Osteoblast (primary cell): ENCODE results near the gene KLK14. TPM values are rescaled to one million over a fixed set of nuclear protein-coding genes. Genes with fewer than 3 reads are reported as not detected.

Experiments
- DNase-seq: peaks from one replicate; pipeline ENCODE4 v3.0.0; 2011; ENCODE audit warnings: low spot score, mixed read lengths; ENCODE audit not compliant: insufficient read length; ENCODE audit errors: missing footprints
- H2AFZ ChIP-seq: 2 replicates; pipeline ENCODE4 v1.6.0; 2011; ENCODE audit warnings: mild to moderate bottlenecking, low read length
- H3K27ac ChIP-seq: 2 replicates; pipeline ENCODE4 v1.5.1; 2011; ENCODE audit warnings: mild to moderate bottlenecking, low read depth, low read length, moderate library complexity
- H3K27me3 ChIP-seq: 2 replicates; pipeline ENCODE4 v1.6.0; 2012; ENCODE audit warnings: mild to moderate bottlenecking, control low read depth, inconsistent platforms, low read length, moderate library complexity; ENCODE audit not compliant: insufficient read depth
- H3K36me3 ChIP-seq: 2 replicates; pipeline ENCODE4 v1.5.1; 2011; ENCODE audit warnings: mild to moderate bottlenecking, low read length, control low read depth, moderate library complexity; ENCODE audit not compliant: insufficient read depth
- H3K4me1 ChIP-seq: 2 replicates; pipeline ENCODE4 v1.5.1; 2011; ENCODE audit warnings: mild to moderate bottlenecking, low read length, control low read depth, moderate library complexity; ENCODE audit not compliant: insufficient read depth
- H3K4me2 ChIP-seq: 2 replicates; pipeline ENCODE4 v1.6.0; 2011; ENCODE audit warnings: mild to moderate bottlenecking, low read length; ENCODE audit not compliant: insufficient read depth
- H3K4me3 ChIP-seq: fragments of 200-600 bp; sonication (generic); 3 replicates; pipeline ENCODE4 v1.5.1; 2012; ENCODE audit warnings: mild to moderate bottlenecking, low read length, inconsistent platforms; ENCODE audit not compliant: insufficient read depth
- H3K79me2 ChIP-seq: 2 replicates; pipeline ENCODE4 v1.6.0; 2012; ENCODE audit warnings: mild to moderate bottlenecking, low read length, control low read depth, inconsistent platforms; ENCODE audit not compliant: insufficient read depth
- H3K9me3 ChIP-seq: 2 replicates; pipeline ENCODE4 v1.5.1; 2011; ENCODE audit warnings: low read depth, low read length, control low read depth
- H4K20me1 ChIP-seq: 2 replicates; pipeline ENCODE4 v1.6.0; 2012; ENCODE audit warnings: mild to moderate bottlenecking, low read length, control low read depth; ENCODE audit not compliant: insufficient read depth
- CTCF ChIP-seq: IDR thresholded peaks from 2 replicates; pipeline ENCODE4 v1.5.1; 2011; ENCODE audit warnings: mild to moderate bottlenecking, low read depth, low read length, moderate library complexity; ENCODE audit errors: extremely low read depth
- total RNA-seq: library from RNA; depleted of rRNA; stranded (reverse); fragments of >200 nt; gene quantifications from 2 replicates; pipeline ENCODE4 v1.2.3, GENCODE V29; 2012

The KLK14 gene
- total RNA-seq, 1 donor, result not detected

GRCh38 chr19:51031220-51031879 lies 51.3 kb downstream of the KLK14 start:
- no peaks in the 10 kb centered on the region for H3K4me1 ChIP-seq
- no peak for TF ChIP-seq CTCF
- H3K36me3 ChIP-seq, result no peaks in the 10 kb centered on the region

GRCh38 chr19:51030631-51031030 lies 52.1 kb downstream of the KLK14 start:
- Histone ChIP-seq H3K27ac (no peak overlapping the region), H3K36me3 (no peaks in the 10 kb centered on the region), H3K79me2 (no peaks in the 10 kb centered on the region), H3K9me3 (no peaks in the 10 kb centered on the region), H3K4me1 (no peaks in the 10 kb centered on the region), H3K4me2 (no peak overlapping the region), H3K4me3 (no peak overlapping the region), H2AFZ (no peak overlapping the region), H4K20me1 (no peaks in the 10 kb centered on the region), H3K27me3 (peaks cover 10% of the 10 kb centered on the region)
- TF ChIP-seq CTCF, result no peak
- DNase-seq, result peak; percentile 57

More at GRCh38 chr19:51031220-51031879, 51.3 kb downstream of the KLK14 start:
- DNase-seq, result peak; percentile 89
- Histone ChIP-seq H3K27ac (no peak overlapping the region), H3K4me2 (no peak overlapping the region), H3K27me3 (peaks cover 10% of the 10 kb centered on the region), H3K79me2 (no peaks in the 10 kb centered on the region), H3K9me3 (no peaks in the 10 kb centered on the region), H3K4me3 (no peak overlapping the region), H2AFZ (no peak overlapping the region), H4K20me1 (no peaks in the 10 kb centered on the region)

- Histone ChIP-seq H4K20me1 (no peaks in the 10 kb centered on the region), H3K9me3 (no peaks in the 10 kb centered on the region), H2AFZ (no peak overlapping the region), H3K36me3 (no peaks in the 10 kb centered on the region), H3K4me1 (no peaks in the 10 kb centered on the region), H3K27me3 (peaks cover 14% of the 10 kb centered on the region), H3K79me2 (no peaks in the 10 kb centered on the region), H3K27ac (no peak overlapping the region), H3K4me3 (no peak overlapping the region), H3K4me2 (no peak overlapping the region)
- DNase-seq, result peak; percentile 73
- no peak for TF ChIP-seq CTCF
Measured at GRCh38 chr19:51029718-51030117, 53.0 kb downstream of the KLK14 start.

Other genes starting within 250 kb of the KLK14 start
- gene KLK15, start 249.3 kb downstream of the KLK14 start, total RNA-seq, result not detected in 2 replicates
- not detected in 2 replicates for gene KLK3, start 228.0 kb downstream of the KLK14 start, total RNA-seq
- not detected in 2 replicates for gene KLK2, start 209.4 kb downstream of the KLK14 start, total RNA-seq
- gene KLK4, start 171.5 kb downstream of the KLK14 start, total RNA-seq, result 0.29 TPM in 1 of 2 replicates, not detected in the other
- gene KLK5, start 129.8 kb downstream of the KLK14 start, total RNA-seq, result not detected in 2 replicates
- not detected in 2 replicates for gene KLK6, start 113.3 kb downstream of the KLK14 start, total RNA-seq
- not detected in 2 replicates for gene KLK7, start 99.0 kb downstream of the KLK14 start, total RNA-seq
- gene KLK8, start 81.3 kb downstream of the KLK14 start, total RNA-seq, result not detected in 2 replicates
- gene KLK10, start 63.2 kb downstream of the KLK14 start, total RNA-seq, result not detected in 2 replicates
- gene KLK11, start 56.3 kb downstream of the KLK14 start, total RNA-seq, result not detected in 2 replicates
- not detected in 2 replicates for gene KLK12, start 47.9 kb downstream of the KLK14 start, total RNA-seq
- not detected in 2 replicates for gene KLK13, start 17.8 kb downstream of the KLK14 start, total RNA-seq
- gene CTU1, start 25.5 kb upstream of the KLK14 start, total RNA-seq, result 4.1 and 4.3 TPM in 2 replicates
- gene SIGLEC9, start 42.0 kb upstream of the KLK14 start, total RNA-seq, result under 0.01 TPM in 1 of 2 replicates, not detected in the other
- not detected in 2 replicates for gene SIGLEC7, start 59.4 kb upstream of the KLK14 start, total RNA-seq
- gene CD33, start 142.2 kb upstream of the KLK14 start, total RNA-seq, result not detected in 2 replicates
- gene SIGLECL1, start 168.2 kb upstream of the KLK14 start, total RNA-seq, result not detected in 2 replicates
- gene IGLON5, start 228.8 kb upstream of the KLK14 start, total RNA-seq, result not detected in 2 replicates